HG02678 (cell line): Measurements from ENCODE around the gene SLC39A12.

Experiments used
- ATAC-seq: cut with Tn5 transposase; IDR thresholded peaks from one replicate; pipeline ENCODE4 v1.9.1; 2021; ENCODE audit warnings: mild to moderate bottlenecking, moderate library complexity; ENCODE audit not compliant: unreplicated experiment

SLC39A12 gene

DNA sequence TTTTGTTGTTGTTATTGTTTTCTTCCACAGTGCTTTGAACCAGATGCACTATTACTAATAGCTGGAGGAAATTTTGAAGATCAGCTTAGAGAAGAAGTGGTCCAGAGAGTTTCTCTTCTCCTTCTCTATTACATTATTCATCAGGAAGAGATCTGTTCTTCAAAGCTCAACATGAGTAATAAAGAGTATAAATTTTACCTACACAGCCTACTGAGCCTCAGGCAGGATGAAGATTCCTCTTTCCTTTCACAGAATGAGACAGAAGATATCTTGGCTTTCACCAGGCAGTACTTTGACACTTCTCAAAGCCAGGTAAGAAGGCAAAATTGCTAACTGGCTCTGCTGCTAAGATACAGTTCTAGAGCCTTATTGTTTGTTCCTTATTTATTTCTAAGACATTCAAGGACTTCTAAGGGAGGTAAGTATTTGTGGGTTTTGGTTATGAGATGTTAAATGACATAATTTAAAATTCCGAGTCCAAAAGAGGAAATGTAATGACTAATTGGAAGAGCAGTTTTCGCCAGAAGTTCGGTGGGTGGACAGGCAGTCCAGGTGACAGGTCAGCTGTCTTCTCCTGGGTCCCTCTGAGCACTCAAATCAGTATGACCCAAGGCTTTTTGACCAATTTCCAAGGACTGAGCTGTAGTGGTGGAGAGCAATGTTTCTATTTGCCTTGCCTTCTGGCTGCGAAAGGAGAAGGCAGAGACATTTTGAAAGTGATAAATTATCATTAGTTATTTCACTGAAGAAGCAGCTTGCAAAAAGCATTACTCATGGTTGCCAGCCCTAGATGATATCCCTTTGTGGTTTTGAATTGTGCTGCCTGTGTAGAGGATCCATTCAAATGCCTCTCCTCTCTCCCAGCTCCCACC, 10.1 kb downstream of the SLC39A12 start:
- no peak for ATAC-seq

GRCh38 chr10:17963431-17963830, 11.7 kb downstream of the SLC39A12 start:
- ATAC-seq = no peak

DNA sequence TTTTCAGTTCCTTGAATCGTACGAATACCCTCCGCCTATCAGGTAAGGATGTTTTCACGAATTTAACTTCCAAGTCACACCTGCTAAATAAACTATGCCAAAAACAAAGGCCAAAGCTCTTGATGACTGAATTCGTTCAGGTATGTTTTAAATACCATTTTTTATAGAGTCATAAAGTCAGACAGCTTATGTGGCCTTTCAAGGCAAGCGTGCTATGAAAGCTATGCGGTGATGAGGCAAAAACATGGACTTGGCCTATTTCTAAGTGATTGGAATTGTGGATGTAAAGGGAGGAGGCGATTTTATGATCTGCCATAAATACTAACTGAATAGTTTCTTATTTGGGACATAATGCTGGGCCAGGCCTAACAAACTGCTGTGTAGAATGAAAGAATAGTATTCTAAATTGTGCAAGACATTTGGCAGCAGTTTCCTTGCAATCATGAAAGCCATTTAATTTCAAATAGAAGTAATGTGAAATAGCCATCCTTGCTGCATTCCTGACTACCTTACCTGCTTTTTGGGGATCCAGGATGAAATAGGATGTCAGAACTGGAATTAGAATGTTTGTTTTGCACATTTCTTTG, 14.0 kb downstream of the SLC39A12 start:
- no peak for ATAC-seq

- ATAC-seq = no peak
Measured at GRCh38 chr10:17974505-17974904, 22.8 kb downstream of the SLC39A12 start.

- no peak for ATAC-seq
Measured at GRCh38 chr10:17980846-17981565, 29.3 kb downstream of the SLC39A12 start.

- no peak for ATAC-seq
Measured at GRCh38 chr10:17981766-17982380, 30.2 kb downstream of the SLC39A12 start.

- peak; percentile 82 for ATAC-seq
Measured at GRCh38 chr10:17984056-17984455, 32.3 kb downstream of the SLC39A12 start.

GRCh38 chr10:17984563-17984962, 32.8 kb downstream of the SLC39A12 start:
- no peak for ATAC-seq

DNA sequence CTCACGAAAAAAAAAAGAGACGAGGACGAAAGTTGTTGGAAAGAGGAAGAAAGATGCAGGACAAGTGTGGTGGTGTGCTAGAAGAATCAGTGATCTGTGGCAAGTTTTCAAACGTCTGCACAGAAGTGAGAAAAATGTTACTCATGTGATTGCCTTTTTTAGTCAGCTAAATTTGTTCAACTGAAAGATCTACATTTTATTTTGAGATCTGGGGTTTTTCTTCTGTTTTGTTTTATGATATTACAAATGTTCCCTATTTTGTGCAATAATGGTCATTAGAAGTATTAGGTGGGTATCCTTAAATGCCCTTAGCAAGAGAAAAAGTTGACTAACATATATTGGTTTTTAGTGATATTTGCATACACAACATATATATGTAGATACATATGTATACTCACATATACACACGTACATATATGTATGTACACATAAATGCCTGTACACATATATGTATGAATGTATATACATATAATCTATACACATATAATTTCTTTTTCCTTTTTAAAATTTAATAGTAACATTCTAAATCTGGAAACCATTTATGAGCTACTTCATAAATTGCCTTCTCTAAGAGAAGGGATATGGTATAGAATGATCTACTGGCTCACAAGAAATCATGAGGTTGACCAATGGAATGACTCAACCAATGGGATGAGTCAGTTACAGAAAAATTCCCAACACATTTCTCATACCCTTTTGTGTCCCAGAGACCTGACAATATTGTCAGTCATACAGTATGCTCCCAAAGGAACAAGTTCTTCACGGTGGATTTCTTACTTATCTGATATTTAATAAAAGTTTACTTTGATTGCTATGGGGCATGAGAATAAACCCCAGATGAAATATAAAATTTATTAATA, 38.4 kb downstream of the SLC39A12 start:
- peak; percentile 89 for ATAC-seq

DNA sequence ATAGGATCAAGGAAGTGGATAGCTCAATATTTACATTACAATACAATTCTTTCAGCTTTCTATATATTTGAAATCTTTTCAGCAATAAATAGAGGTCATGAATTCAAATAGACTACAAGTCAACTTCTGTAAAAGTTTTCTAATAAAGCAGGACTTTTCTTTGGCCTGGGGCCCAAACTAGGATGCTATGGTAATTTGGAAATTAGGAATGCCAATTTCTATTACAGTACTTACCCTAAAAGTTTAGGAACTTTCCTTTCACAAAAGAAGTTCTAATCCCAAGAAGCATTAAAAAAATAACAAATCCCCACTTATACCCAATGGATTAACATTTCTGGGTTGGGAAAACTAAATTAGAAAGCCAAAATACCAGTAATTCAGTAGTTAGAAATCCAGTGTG, 40.5 kb downstream of the SLC39A12 start:
- no peak for ATAC-seq

DNA sequence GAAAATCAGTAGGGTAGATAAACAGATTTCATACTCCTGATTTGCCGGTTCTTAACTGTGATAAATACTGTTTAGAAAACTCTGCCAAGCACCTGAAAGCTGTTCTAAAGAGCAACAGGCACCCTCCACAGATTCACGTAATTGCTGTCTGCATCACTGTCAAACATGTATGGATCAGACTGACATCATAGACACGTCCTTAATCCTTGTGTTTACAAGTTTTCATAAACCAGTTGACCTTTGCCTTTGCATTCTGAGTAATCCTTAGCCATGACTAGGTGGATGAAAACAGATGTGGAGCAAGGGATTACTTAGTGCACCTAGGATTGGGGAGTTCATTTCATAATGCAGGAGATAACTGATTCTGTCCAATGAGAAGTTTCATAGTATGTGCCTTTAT, 41.6 kb downstream of the SLC39A12 start:
- no peak for ATAC-seq

DNA sequence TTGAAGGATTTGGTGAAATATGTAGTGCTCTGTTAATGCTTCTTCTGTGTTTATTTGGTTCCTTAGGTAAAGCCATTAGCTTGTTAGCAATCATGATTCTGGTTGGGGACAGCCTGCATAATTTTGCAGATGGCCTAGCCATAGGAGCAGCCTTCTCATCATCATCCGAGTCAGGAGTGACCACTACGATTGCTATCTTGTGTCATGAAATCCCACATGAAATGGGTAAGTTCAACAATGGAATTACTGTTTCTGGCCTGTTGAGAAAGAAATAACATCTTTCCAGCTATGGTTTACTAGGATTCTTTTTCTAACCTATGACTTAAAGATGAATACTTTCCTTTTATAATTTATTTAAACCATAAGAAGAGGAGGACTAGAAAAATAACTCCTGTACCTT, 48.9 kb downstream of the SLC39A12 start:
- no peak for ATAC-seq

GRCh38 chr10:18005445-18005780, 53.7 kb downstream of the SLC39A12 start:
- ATAC-seq = no peak

- no peak for ATAC-seq
Measured at GRCh38 chr10:18005781-18006456, 54.2 kb downstream of the SLC39A12 start.

DNA sequence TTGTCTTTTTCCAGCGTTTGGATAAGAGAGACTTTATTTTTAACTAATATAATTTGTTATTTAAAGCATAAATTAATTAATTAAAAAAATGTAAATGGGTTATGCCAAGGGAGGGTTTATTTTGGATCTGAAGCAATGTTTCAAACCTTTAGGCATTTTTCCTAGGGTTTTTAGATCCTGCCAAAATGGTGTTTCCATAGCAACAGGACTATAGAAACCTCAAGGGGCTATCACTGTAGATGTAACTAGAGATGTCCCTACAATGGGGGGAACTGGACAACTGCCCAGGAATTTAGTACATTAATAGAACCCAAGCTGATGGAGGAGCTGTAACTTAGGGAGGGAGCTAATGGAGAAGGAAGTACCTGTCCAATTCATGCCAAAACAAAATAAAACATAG, 57.3 kb downstream of the SLC39A12 start:
- ATAC-seq = no peak

DNA sequence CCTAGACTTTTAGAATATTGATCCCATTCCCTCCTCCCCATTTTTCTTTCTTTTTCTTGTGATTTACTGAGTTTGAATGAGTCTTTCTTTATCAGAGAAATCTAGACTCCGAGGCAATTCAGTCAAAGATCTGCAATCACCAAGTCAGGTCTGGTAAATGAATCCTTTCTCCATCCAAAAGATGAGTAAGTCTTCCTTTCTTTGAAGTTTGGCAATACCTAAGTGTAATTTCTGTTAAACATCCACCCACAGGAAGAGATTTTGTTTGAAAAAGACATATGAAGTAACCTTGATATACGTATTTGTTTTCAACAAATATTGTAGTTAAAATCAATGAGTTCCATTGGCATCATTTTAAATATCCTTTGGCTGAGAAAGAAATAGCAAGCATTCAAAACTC, 58.3 kb downstream of the SLC39A12 start:
- no peak for ATAC-seq

- ATAC-seq = no peak
Measured at GRCh38 chr10:18020523-18020922, 68.8 kb downstream of the SLC39A12 start.

- ATAC-seq = no peak
Measured at GRCh38 chr10:18021725-18022480, 70.2 kb downstream of the SLC39A12 start.
